Activated CD8-positive, alpha-beta memory T cell treated with anti-CD3 and anti-CD28 coated beads for 36 hours (primary cell): ENCODE results near the gene RNF14. TPM values are rescaled to one million over a fixed set of nuclear protein-coding genes. Genes with fewer than 3 reads are reported as not detected.

Experiments used
- CTCF ChIA-PET: fragments of 350-600 bp; sonication (Branson Sonifier 250); formaldehyde crosslinking; loops from one replicate; lab custom pipeline; 2021; ENCODE audit warnings: antibody characterized with exemption; lab: Charles Lee
- POLR2A ChIA-PET: fragments of 350-600 bp; sonication (Branson Sonifier 250); formaldehyde crosslinking; loops from one replicate; lab custom pipeline; 2021; ENCODE audit warnings: antibody characterized with exemption; lab: Charles Lee
- total RNA-seq, 2 experiments: library from RNA; stranded (reverse); gene quantifications; one replicate each; pipeline ENCODE4 v1.2.3, GENCODE V29; 2021

The RNF14 gene
- total RNA-seq, 2 experiments from 2014 or later, result 45.9 to 47.8 TPM

DNA sequence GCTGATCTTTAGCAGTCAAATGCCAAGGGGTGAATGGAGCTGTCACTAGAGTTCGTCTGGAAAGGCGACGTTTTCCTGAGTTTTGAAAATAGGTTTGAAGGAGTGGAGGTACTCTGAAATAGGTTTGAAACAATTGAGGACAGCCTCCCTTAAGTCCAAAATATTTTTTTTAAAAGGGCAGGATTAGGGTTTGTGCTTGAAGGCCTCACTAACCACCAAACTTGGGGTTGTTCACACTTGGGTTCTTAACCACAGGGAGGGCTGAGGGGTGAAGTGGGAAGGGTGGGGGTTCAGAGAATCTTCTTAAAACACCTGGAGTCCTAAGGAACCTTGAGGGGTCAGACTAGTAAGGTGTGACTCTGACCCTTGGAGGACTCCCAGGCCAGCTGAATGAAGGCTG lies 7.4 kb upstream of the RNF14 start:
- POLR2A ChIA-PET, result interaction anchor here (0.5 to 1.5 kb wide), 4 partner anchors 8 to 311 kb away, joined by 3 to 4 read pairs (median 4); partner anchors contain the start of genes DELE1 and RNF14
- CTCF ChIA-PET, result interaction anchor here (1.0 to 6.9 kb wide), 19 partner anchors 8 to 324 kb away, joined by 3 to 80 read pairs (median 7); partner anchors contain the start of genes DELE1, PCDH1, RELL2 and RNF14

DNA sequence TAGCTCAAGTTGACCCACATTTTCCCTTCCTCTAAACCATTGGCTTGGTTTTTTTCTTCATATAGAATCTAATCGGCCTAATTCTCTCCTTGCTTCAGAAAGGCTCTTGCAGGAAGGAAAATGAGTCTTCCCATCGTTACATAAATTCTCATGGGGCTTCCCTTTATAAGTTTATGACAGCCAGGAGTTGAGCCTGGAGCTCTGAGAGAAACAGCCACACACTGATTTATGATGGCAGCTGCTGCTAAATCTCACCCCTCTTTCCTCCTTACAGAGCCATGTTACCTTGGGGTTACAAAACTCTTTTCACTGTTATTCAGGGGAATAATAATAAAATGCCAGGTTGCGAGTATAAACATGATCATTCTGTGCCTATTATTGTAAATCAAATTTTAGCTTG lies 5.2 kb upstream of the RNF14 start:
- POLR2A ChIA-PET, result interaction anchor here (0.6 kb wide), 1 partner anchor 28 kb away, joined by 3 read pairs; no protein-coding TSS in a partner anchor
- CTCF ChIA-PET, result interaction anchor here (0.9 to 1.4 kb wide), 3 partner anchors 85 to 272 kb away, joined by 4 to 6 read pairs (median 4); no protein-coding TSS in a partner anchor

DNA sequence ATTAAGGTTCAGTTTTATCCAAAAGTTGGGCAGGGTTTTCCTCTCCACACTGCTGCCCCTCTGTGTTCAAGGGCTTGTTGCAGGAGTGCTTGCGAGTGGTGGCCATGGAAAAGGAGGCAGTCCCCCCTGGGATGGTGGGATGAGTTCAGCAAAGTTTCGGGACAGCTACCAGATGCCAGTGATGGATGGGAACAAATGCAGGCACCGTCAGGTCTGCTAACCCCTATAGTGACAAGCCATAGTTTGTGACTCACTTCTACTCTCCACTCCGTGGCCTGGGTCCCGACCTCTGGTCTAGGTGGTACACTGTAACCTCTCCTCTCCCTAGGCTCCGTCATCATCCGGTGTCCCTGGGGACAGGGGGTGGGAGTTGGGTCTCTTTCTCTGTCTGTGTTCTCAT lies 3.8 kb upstream of the RNF14 start:
- ChIA-PET CTCF (no interaction called here), POLR2A (no interaction called here)

DNA sequence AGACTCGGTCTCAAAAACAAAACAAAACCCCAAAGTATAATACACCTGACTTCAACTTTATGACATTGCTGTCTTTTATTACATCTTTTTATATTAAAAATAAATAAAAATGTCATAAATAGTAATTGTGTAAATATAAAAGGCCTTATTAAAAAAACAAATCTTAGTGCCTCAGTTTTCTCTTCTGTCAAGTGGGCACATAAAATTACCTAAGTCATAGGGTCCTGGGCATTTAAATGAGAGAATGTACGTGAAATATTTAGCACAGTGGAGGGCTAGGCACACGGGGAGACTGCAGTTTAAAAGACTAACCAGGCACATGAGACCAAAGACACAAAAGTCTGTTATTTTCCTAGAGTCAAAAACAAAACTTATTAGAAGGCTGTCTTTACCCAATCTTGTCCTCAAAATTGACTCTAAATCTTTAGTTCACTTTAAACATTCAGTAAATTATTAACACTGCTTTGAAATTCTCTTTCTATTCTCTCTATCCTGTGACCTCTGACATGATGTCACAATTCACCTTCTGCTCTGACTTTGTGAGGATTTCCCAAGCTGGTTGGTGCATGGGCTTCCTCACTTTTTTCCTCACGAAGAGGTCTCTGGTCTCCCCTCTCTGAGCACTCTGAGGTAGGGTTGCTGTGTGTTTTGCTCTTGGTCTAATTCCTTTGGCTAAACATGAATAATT lies 2.5 kb upstream of the RNF14 start:
- CTCF ChIA-PET, result interaction anchor here (0.7 kb wide), 1 partner anchor 54 kb away, joined by 3 read pairs; no protein-coding TSS in a partner anchor

DNA sequence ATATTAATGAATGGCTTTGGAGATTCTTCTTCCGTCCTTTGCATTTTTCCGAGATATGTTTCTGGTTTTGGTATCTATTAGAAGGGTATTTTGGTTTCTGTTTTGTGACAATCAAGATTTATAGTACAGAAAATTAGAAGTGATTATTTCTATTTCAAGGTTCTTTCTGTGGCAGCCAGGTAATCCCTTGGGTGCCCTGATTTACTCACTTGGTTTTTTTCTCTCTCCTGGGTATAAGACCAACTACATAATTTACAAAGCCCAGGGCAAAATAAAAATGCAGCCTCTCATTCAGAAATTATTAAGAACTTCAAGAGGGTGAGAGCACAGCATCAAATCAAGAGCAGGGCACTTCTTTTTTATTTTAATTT lies 2.0 kb upstream of the RNF14 start:
- POLR2A ChIA-PET, result no interaction called here
- CTCF ChIA-PET, result interaction anchor here (0.7 kb wide), 1 partner anchor 54 kb away, joined by 3 read pairs; no protein-coding TSS in a partner anchor

More for the DNA sequence above, 2.5 kb upstream of the RNF14 start:
- POLR2A ChIA-PET, result no interaction called here

DNA sequence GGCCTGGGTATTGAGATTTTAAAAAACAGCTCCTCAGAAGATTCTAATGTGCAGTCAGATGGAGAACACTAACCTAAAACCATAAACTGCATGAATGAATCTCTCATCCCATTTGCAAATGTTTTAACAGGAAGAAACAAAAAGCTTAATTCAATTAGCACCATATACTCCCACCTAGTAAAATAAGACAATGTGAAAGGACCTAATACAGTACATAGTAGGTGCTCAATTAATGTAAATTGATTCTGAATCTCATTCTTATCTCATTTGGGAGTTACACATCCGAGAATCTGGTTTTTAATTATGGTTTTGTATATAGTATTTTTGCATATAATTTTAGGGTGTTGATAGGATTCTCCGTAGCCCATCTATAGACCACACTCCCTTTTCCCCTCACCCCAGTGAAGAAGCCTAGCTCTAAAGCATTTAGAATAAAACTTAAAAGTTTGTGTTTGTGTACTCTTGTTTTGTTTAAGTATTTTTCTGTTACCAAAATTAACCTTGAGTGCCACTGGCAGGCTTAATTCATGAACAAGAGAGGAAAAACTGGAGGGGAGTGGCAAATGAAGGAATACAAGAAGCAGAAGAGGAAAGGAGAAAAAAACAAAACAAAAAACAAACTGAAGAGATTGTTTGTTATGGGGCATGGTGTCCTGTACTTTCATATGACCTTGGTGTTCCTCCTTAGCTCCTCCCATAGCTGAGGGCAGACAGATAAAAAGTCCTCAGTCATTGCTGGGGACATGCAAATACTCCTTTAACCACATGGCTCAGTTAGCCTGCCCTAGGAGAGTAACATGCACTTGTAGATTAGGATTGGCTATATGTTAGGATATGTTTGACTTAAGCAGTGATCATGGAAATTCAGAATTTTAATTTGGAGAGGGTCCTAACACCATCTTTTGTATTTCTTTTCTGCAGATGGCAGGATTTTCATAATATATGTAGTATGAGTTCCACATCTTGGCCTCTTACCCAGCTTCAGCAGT lies 1.2 kb downstream of the RNF14 start:
- CTCF ChIA-PET, result interaction anchor here (0.8 to 3.6 kb wide), 8 partner anchors 11 to 306 kb away, joined by 3 to 34 read pairs (median 8); partner anchors contain the start of genes GNPDA1 and PCDH12

DNA sequence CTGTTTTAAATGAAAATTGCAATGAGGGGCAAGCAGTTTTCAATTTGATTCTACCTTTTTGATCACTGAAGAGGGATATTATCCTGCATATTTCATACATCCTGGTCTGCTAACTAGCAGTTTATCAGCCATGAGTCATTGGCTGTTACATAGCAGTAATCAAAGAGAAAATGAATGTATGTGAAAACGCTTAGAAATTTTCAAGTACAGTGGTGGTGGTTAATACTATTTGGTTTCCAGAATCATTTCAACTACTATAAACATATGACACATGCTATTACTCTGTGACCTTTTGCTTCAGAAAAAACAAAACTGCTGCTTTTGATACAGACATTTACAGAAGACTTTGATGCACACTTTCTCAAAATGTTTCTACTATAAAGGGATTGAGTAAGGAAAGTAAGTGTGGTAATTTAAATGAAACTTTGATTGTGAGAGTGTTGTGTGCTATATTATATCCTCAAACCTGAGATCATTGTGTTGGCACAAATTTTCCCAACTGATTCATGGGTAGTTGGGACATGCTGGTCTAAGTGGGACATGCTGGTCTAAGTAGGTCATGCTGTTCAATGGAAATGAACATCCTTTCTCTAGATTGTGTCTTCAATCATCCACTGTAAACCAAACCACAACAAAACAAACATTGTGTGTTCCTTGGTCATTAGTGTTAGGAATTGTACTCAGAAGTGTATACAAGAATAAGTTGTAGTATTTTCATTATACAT lies 5.1 kb downstream of the RNF14 start:
- ChIA-PET CTCF (no interaction called here), POLR2A (no interaction called here)

More for the DNA sequence above, 1.2 kb downstream of the RNF14 start:
- POLR2A ChIA-PET, result interaction anchor here (0.6 to 1.9 kb wide), 11 partner anchors 9 to 333 kb away, joined by 3 to 17 read pairs (median 4); partner anchors contain the start of genes DELE1, HDAC3, NDFIP1 and PCDH12

DNA sequence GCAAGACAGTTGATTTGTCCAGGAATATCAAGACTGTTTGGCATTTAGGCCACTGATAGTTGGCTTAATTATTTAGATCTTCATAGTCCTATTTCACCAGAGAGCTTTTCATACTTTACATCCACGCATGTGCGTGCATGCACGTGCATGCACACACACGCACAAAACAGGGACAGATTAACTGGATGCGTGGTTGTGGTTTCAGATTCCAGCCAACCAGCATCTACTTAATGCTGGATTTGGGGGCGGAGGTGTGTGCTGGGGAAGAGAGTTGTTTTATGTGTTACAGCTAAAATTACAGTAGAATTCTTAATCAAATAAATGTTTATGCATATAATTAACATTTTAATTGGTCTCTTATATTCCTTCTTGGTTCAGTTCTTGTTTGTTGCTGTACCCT lies 7.3 kb downstream of the RNF14 start:
- CTCF ChIA-PET, result interaction anchor here (0.5 to 1.6 kb wide), 5 partner anchors 16 to 683 kb away, joined by 3 to 7 read pairs (median 4); partner anchors contain the start of gene GNPDA1
- POLR2A ChIA-PET, result no interaction called here

DNA sequence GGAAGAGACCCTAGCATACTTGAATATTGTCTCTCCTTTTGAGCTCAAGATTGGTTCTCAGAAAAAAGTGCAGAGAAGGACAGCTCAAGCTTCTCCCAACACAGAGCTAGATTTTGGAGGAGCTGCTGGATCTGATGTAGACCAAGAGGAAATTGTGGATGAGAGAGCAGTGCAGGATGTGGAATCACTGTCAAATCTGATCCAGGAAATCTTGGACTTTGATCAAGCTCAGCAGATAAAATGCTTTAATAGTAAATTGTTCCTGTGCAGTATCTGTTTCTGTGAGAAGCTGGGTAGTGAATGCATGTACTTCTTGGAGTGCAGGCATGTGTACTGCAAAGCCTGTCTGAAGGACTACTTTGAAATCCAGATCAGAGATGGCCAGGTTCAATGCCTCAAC lies 9.5 kb downstream of the RNF14 start:
- CTCF ChIA-PET, result no interaction called here
- POLR2A ChIA-PET, result no interaction called here

DNA sequence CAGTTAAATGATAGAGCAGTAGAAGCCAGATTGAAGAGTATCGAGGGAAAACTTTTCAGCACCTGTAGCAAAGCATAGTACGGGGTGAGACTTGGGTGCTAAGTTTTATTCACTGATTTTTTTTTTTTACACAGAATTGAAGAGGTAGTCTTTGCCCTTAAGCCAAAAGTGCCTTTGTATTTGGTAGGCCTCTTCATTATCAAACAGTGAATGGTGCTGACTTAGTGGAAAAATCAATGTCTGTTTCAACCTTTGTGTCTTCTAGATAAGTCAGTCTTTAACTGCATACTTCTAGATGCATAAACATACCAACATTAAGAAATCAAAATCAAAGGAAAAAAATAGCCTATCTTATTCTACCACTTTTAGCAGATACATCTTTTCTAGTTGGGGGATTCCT lies 13.7 kb downstream of the RNF14 start:
- ChIA-PET CTCF (no interaction called here), POLR2A (no interaction called here)

DNA sequence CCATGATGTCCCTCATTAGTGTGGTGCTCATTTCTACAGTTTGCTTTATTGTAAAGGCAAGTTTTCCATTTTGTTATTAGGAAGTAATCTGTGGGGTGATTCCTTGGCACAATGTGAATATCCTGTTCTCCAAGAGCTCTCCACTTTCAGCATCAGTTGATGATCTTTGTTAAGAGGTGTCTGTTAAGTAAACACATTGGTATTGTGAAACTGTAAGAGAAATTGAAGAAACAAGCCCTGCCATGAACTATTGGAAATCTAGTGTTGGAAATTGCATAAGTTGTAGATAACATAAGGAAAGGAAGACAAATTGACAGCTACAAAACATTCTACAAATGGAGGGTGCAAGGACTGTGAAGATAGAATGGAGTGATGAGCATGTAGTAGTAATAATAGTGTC lies 17.2 kb downstream of the RNF14 start:
- CTCF ChIA-PET, result interaction anchor here (1.2 kb wide), 1 partner anchor 159 kb away, joined by 3 read pairs; no protein-coding TSS in a partner anchor
- POLR2A ChIA-PET, result no interaction called here

DNA sequence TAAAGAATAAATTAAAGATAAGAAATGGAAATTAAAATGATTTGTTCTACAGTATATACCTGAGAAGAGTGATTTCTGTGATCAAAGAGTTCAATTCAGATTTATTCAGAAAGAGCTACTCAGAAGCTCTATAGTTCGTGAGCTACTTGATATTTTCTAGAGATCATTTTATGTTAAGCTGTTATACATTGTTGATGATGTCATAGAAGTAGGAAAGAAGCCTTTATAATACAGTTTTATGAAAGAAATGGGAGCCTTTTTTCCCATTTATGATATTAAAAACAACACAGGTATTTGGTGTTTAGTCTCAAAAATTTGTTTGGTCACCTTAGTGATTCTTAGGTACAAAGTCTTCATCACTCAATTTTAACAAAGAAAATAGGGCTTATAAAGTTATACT lies 20.8 kb downstream of the RNF14 start:
- ChIA-PET POLR2A (no interaction called here), CTCF (interaction anchor here (0.6 to 5.6 kb wide), 4 partner anchors 21 to 250 kb away, joined by 3 to 30 read pairs (median 5); partner anchors contain the start of gene RNF14)

DNA sequence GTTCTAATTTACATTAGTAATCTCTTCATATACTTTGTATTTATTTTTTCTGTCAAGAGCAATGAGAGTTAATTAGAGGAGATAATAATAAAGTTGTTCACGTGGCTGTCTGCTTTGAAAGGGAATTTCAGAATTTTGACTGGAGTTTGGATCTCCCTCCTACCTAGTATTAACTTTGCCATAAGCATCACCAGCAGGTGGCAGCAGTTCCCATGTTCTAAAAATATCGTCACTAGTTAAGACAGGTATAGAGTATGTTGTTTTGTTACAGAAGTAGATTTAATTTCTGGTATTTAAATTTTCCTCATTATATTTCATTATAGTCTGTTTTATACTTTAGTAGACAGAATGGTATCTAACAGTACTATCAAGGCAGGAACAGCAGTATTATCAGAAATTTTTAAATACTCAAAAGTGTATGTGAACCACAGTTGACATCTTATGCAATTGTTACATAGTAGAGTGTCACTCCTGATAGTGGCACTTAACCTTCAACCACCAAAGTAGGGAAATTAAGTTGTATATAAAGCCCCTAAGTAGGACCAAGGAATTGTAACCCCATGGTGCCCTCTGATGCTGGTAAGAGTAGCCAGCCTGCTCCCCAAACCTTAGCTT lies 23.6 kb downstream of the RNF14 start:
- CTCF ChIA-PET, result interaction anchor here (0.7 to 5.6 kb wide), 7 partner anchors 15 to 459 kb away, joined by 3 to 30 read pairs (median 3); partner anchors contain the start of genes GNPDA1 and RNF14

DNA sequence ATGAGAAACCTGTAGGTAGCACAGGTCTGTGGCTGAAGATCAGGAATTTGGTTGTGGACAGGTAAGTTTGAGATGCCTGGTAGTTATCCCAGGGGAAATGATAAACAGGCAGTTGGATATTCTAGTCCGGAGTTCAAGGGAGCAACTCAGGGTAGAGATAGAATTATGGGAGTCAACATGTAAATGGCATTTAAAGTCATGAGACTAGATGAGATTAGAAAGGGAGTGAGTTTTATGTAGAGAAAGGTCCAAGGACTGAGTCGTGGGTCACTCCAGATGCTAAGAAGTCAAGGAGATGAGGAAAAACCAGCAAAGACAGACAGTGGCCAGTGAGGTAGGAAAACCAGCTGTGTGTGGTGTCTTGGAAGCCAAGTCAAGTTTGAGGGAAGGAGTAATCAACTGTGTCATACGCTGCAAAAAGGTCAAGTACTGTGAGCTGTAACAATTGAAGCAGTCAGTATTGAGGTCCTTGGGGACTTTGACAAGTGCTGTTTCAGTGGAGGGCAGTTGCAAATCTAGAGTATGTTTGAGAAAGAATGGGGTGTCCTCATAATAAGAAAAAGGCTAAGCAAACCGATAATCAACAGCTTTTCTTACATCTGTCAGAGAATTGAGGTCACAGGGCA lies 25.7 kb downstream of the RNF14 start:
- CTCF ChIA-PET, result interaction anchor here (0.7 to 1.7 kb wide), 2 partner anchors 12 to 119 kb away, joined by 3 to 4 read pairs; no protein-coding TSS in a partner anchor
- POLR2A ChIA-PET, result no interaction called here

More for the DNA sequence above, 23.6 kb downstream of the RNF14 start:
- POLR2A ChIA-PET, result no interaction called here

DNA sequence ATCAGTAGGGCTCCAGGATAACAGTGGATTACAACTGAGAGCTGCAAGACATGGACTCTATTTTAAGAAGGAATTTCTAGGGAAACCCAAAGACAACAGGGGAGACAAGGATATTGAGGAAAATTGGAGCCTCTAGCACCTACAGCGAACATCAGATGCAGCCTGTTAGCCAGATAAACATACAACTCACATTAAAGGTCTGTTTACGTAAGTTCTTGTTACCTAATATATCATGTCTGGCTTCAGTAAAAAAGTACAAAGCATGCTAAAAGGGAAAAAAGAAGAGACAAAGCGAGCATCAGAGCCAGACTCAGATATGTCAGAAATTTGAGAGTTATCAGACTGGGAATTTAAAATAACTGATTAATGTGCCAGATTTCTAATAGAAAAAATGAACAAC lies 26.8 kb downstream of the RNF14 start:
- ChIA-PET CTCF (interaction anchor here (0.7 to 1.7 kb wide), 3 partner anchors 11 to 118 kb away, joined by 3 to 4 read pairs (median 3); partner anchors contain the start of gene RNF14), POLR2A (no interaction called here)

DNA sequence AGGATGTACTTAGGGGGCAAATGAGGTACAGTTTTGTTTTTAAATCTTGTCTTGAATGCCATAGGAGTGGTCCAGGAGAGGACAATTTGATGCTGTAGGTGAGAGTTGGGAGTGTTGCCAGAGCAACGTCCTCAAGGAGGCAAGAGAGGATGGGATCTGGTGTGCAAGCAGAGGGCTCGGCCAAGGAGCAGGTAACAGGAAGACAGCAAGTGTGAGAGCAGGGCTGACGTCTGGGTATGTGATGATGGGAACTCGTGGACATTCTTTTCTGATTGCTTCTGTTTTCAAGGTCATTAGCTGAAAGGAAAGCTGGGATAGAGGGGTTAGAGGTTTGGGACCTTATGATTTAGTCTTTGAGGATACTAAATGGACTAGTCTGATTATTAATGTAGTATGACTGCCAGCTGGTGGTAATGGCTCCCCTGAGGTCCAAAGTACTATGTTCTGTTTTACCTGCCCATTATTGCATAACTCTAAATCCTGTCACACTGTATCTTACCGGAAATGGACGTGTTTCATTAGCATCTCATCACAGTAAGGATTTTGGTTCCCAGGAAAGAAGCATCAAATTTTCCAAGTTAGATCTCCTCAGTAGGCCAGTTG lies 28.6 kb downstream of the RNF14 start:
- POLR2A ChIA-PET, result no interaction called here
- CTCF ChIA-PET, result interaction anchor here (1.8 kb wide), 1 partner anchor 15 kb away, joined by 4 read pairs; no protein-coding TSS in a partner anchor

DNA sequence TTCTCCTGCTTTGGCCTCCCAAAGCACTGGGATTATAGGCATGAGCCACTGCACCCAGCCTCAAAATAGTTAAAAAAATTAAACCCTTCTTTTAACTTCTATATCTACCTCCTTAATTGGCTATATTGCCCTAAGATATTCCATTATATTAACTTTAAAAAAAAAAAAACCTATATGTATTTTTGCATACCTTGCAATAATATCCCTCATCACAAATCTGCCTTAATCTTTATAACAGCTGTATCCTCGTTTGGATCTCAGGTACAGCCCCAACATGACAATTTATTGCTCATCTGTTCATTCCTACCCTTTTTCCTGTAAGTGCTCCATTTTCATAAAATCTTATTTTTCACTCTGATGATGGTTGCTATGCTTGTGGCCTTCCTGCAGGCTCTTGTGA lies 31.3 kb downstream of the RNF14 start:
- ChIA-PET CTCF (interaction anchor here (0.9 to 1.3 kb wide), 4 partner anchors 11 to 145 kb away, joined by 3 to 5 read pairs (median 4); no protein-coding TSS in a partner anchor), POLR2A (interaction anchor here (0.6 kb wide), 1 partner anchor 13 kb away, joined by 3 read pairs; the partner anchor contains the start of gene GNPDA1)
